Karpas-422 (cell line): ENCODE measurements around the gene COMMD10. TPM values are rescaled to one million over a fixed set of nuclear protein-coding genes. Genes with fewer than 3 reads are reported as not detected.

Experiments used
- DNase-seq: peaks from one replicate; pipeline ENCODE4 v3.0.0-alpha.2; 2015
- H2AFZ ChIP-seq: fragments of 200-600 bp; sonication (generic); 2 replicates; pipeline ENCODE4 v1.6.1; 2014; ENCODE audit warnings: antibody characterized with exemption, low read length, mixed read lengths
- H3K27ac ChIP-seq: fragments of 200-600 bp; sonication (generic); 2 replicates; pipeline ENCODE4 v1.5.1; 2014; ENCODE audit warnings: mild to moderate bottlenecking, low read length, moderate library complexity
- H3K27me3 ChIP-seq: fragments of 200-600 bp; sonication (generic); 2 replicates; pipeline ENCODE4 v1.6.1; 2014; ENCODE audit warnings: low read length, mixed read lengths
- H3K36me3 ChIP-seq: fragments of 200-600 bp; sonication (generic); 2 replicates; pipeline ENCODE4 v1.6.1; 2014; ENCODE audit warnings: low read length, mixed read lengths; ENCODE audit not compliant: insufficient read depth
- H3K4me1 ChIP-seq: fragments of 200-600 bp; sonication (generic); 2 replicates; pipeline ENCODE4 v1.6.1; 2014; ENCODE audit warnings: mild to moderate bottlenecking, low read length, mixed read lengths
- H3K4me2 ChIP-seq: fragments of 200-600 bp; sonication (generic); 2 replicates; pipeline ENCODE4 v1.6.1; 2014; ENCODE audit warnings: low read length, low read depth, mild to moderate bottlenecking; ENCODE audit not compliant: poor library complexity, severe bottlenecking
- H3K4me3 ChIP-seq: fragments of 200-600 bp; sonication (generic); 2 replicates; pipeline ENCODE4 v1.5.1; 2014; ENCODE audit warnings: mild to moderate bottlenecking, antibody characterized with exemption, low read length, mixed read lengths
- H3K79me2 ChIP-seq: fragments of 200-600 bp; sonication (generic); 2 replicates; pipeline ENCODE4 v1.6.1; 2014; ENCODE audit warnings: mild to moderate bottlenecking, low read length, mixed read lengths
- H3K9ac ChIP-seq: fragments of 200-600 bp; sonication (generic); 2 replicates; pipeline ENCODE4 v1.6.0; 2014; ENCODE audit warnings: low read length
- H3K9me2 ChIP-seq: fragments of 200-600 bp; sonication (generic), shearing (Covaris generic); replicated peaks from 2 replicates; pipeline ENCODE4 v1.6.0; 2014; ENCODE audit warnings: mild to moderate bottlenecking, low read length, moderate library complexity; ENCODE audit not compliant: insufficient read depth
- H3K9me3 ChIP-seq: fragments of 300-700, 200-600 bp; sonication (generic); 2 replicates; pipeline ENCODE4 v1.6.1; 2014; ENCODE audit warnings: low read length, mixed read lengths
- H4K20me1 ChIP-seq: fragments of 200-600 bp; sonication (generic); 2 replicates; pipeline ENCODE4 v1.6.1; 2014; ENCODE audit warnings: mild to moderate bottlenecking, antibody characterized with exemption, low read length, low read depth; ENCODE audit not compliant: insufficient read depth
- total RNA-seq: library from RNA; depleted of rRNA; stranded (reverse); fragments of >200 nt; shearing (Covaris generic); gene quantifications from 2 replicates; pipeline ENCODE4 v1.2.3, GENCODE V29; 2014; ENCODE audit warnings: low replicate concordance

Gene COMMD10
- total RNA-seq, 1 experiment from 2014 or later: 80.6 TPM

GRCh38 chr5:116115163-116115562 is 30.3 kb downstream of the COMMD10 start:
- H3K4me1 ChIP-seq: no peaks in the 10 kb centered on the region
- peaks cover 30% of the 10 kb centered on the region for H3K36me3 ChIP-seq
- no peak for DNase-seq
- H3K27me3 ChIP-seq: no peaks in the 10 kb centered on the region
- no peak overlapping the region for H3K4me3 ChIP-seq
- H3K9me2 ChIP-seq: no peaks in the 10 kb centered on the region
- no peaks in the 10 kb centered on the region for H4K20me1 ChIP-seq
- no peak overlapping the region for H2AFZ ChIP-seq
- no peak overlapping the region for H3K27ac ChIP-seq
- H3K4me2 ChIP-seq: no peak overlapping the region
- peaks cover 60% of the 10 kb centered on the region for H3K79me2 ChIP-seq
- H3K9ac ChIP-seq: no peak overlapping the region
- peaks cover 24% of the 10 kb centered on the region for H3K9me3 ChIP-seq

- H3K27me3 ChIP-seq: no peaks in the 10 kb centered on the region
- no peak overlapping the region for H2AFZ ChIP-seq
- H3K9ac ChIP-seq: no peak overlapping the region
- H3K9me2 ChIP-seq: no peaks in the 10 kb centered on the region
- H3K27ac ChIP-seq: no peak overlapping the region
- H3K9me3 ChIP-seq: no peaks in the 10 kb centered on the region
- H3K4me2 ChIP-seq: no peak overlapping the region
- peaks cover 13% of the 10 kb centered on the region for H3K4me1 ChIP-seq
- no peak for DNase-seq
- H4K20me1 ChIP-seq: no peaks in the 10 kb centered on the region
- no peak overlapping the region for H3K4me3 ChIP-seq
- peaks cover 18% of the 10 kb centered on the region for H3K79me2 ChIP-seq
- no peaks in the 10 kb centered on the region for H3K36me3 ChIP-seq
Observed at GRCh38 chr5:116130471-116130870, 45.6 kb downstream of the COMMD10 start.

- H2AFZ ChIP-seq: no peak overlapping the region
Observed at GRCh38 chr5:116130976-116131375, 46.2 kb downstream of the COMMD10 start.

DNA sequence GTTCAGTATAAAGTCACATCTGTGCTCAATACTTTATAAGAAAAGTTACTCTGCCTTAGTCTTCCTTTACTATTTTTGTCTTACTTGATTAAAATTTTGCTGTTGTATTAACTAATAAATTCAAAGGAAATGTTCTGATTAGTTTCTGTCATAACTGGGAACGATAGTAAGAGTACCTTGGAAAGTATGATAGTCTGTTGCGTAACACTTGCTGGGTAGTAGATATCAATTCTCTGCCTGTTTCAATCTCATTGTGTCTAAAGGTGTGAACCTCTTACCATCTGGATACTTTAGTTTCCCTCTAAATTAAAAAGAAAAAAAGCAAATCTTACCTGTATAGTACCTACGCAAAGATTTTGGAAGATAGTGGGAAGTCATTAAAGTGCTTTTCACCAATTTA is 48.5 kb downstream of the COMMD10 start:
- H2AFZ ChIP-seq: no peak overlapping the region
- H3K9me2 ChIP-seq: no peaks in the 10 kb centered on the region
- H3K27me3 ChIP-seq: no peaks in the 10 kb centered on the region
- peaks cover 21% of the 10 kb centered on the region for H3K4me1 ChIP-seq
- H3K9ac ChIP-seq: no peak overlapping the region
- no peaks in the 10 kb centered on the region for H3K36me3 ChIP-seq
- DNase-seq: no peak
- no peak overlapping the region for H3K27ac ChIP-seq
- peaks cover 20% of the 10 kb centered on the region for H3K79me2 ChIP-seq
- no peaks in the 10 kb centered on the region for H3K9me3 ChIP-seq
- no peaks in the 10 kb centered on the region for H4K20me1 ChIP-seq
- no peak overlapping the region for H3K4me2 ChIP-seq
- H3K4me3 ChIP-seq: no peak overlapping the region

More at GRCh38 chr5:116130976-116131375, 46.2 kb downstream of the COMMD10 start:
- Histone ChIP-seq H3K9me2 (no peaks in the 10 kb centered on the region), H4K20me1 (no peaks in the 10 kb centered on the region), H3K27me3 (no peaks in the 10 kb centered on the region), H3K4me2 (no peak overlapping the region), H3K27ac (no peak overlapping the region), H3K9me3 (no peaks in the 10 kb centered on the region), H3K36me3 (no peaks in the 10 kb centered on the region), H3K4me3 (no peak overlapping the region), H3K4me1 (peaks cover 17% of the 10 kb centered on the region), H3K79me2 (peaks cover 18% of the 10 kb centered on the region), H3K9ac (no peak overlapping the region)
- DNase-seq: no peak

DNA sequence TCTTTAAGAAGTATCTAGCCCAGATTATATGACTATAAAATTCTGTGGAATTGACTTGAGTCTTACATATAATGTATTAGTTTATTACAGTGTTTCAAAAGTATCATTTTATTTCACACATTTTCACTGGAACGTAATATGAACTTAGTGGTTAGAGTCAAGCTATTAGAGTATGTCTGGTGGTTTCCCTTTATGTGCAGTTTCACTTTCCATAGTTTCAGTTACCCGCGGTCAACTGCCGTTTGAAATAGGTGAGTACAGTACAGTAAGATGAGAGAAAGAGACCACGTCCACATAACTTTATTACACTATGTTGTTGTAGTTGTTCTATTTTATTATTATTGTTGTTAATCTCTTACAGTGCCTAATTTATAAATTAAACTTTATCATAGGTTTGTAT is 50.5 kb downstream of the COMMD10 start:
- H3K4me3 ChIP-seq: peak overlapping the region; percentile 19; the same call in 1 of the 2 replicates
- peak overlapping the region; percentile 25 for H3K9ac ChIP-seq
- H3K36me3 ChIP-seq: no peaks in the 10 kb centered on the region
- H4K20me1 ChIP-seq: no peaks in the 10 kb centered on the region
- peak; percentile 64 for DNase-seq
- peak overlapping the region; percentile 32; the same call in 1 of the 2 replicates for H3K27ac ChIP-seq
- no peaks in the 10 kb centered on the region for H3K27me3 ChIP-seq
- no peaks in the 10 kb centered on the region for H3K9me3 ChIP-seq
- H2AFZ ChIP-seq: no peak overlapping the region
- H3K9me2 ChIP-seq: no peaks in the 10 kb centered on the region
- peaks cover 29% of the 10 kb centered on the region for H3K79me2 ChIP-seq
- peaks cover 21% of the 10 kb centered on the region for H3K4me1 ChIP-seq
- peak overlapping the region; percentile 65 for H3K4me2 ChIP-seq

- peak; percentile 90 for DNase-seq
- no peaks in the 10 kb centered on the region for H4K20me1 ChIP-seq
Observed at GRCh38 chr5:116137544-116138378, 52.9 kb downstream of the COMMD10 start.

DNA sequence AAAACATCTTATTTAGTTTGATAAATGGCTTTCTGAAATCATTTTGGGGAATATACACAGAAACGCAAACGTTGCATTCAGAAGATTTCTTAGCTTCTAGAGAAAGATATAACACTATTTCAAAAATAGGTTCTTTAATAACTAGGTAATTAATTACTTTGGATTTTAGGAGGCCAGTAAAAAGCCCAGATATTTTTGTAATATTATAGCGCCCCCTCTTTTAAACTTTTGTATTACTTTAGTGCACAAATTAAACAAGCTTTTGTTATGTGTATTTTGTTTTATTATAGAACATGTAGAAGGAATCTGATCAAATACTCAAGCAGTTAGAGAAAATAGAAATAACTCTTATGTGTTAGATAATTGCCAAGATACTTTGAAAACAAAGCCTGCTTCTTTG is 57.7 kb downstream of the COMMD10 start:
- no peak overlapping the region for H2AFZ ChIP-seq
- H3K36me3 ChIP-seq: no peaks in the 10 kb centered on the region
- peaks cover 2% of the 10 kb centered on the region; the same call in 1 of the 2 replicates for H3K4me1 ChIP-seq
- DNase-seq: no peak
- H3K27me3 ChIP-seq: no peaks in the 10 kb centered on the region
- no peaks in the 10 kb centered on the region for H3K9me2 ChIP-seq
- no peaks in the 10 kb centered on the region for H4K20me1 ChIP-seq
- peaks cover 32% of the 10 kb centered on the region for H3K79me2 ChIP-seq
- no peak overlapping the region for H3K4me2 ChIP-seq
- H3K4me3 ChIP-seq: no peak overlapping the region
- no peak overlapping the region for H3K27ac ChIP-seq
- no peaks in the 10 kb centered on the region for H3K9me3 ChIP-seq
- no peak overlapping the region for H3K9ac ChIP-seq

More at GRCh38 chr5:116137544-116138378, 52.9 kb downstream of the COMMD10 start:
- no peaks in the 10 kb centered on the region for H3K9me2 ChIP-seq
- no peak overlapping the region for H3K4me3 ChIP-seq
- no peak overlapping the region for H3K4me2 ChIP-seq
- H3K9me3 ChIP-seq: no peaks in the 10 kb centered on the region
- no peaks in the 10 kb centered on the region for H3K27me3 ChIP-seq
- peak overlapping the region; percentile 14; the same call in 1 of the 2 replicates for H3K27ac ChIP-seq
- H3K9ac ChIP-seq: no peak overlapping the region
- no peaks in the 10 kb centered on the region for H3K36me3 ChIP-seq
- H2AFZ ChIP-seq: no peak overlapping the region
- peaks cover 32% of the 10 kb centered on the region for H3K79me2 ChIP-seq
- peaks cover 21% of the 10 kb centered on the region for H3K4me1 ChIP-seq

- no peak for DNase-seq
- Histone ChIP-seq H3K4me2 (no peak overlapping the region), H2AFZ (no peak overlapping the region), H3K27me3 (no peaks in the 10 kb centered on the region), H3K36me3 (no peaks in the 10 kb centered on the region), H3K4me1 (no peaks in the 10 kb centered on the region), H4K20me1 (no peaks in the 10 kb centered on the region), H3K9ac (no peak overlapping the region), H3K79me2 (peaks cover 34% of the 10 kb centered on the region), H3K9me2 (no peaks in the 10 kb centered on the region; the same call in 1 of the 2 replicates), H3K27ac (no peak overlapping the region), H3K9me3 (no peaks in the 10 kb centered on the region), H3K4me3 (no peak overlapping the region)
Observed at GRCh38 chr5:116144103-116144502, 59.3 kb downstream of the COMMD10 start.
